Right lobe of liver (tissue), 6 donors: ENCODE data around the gene CHRNG. TPM values are rescaled to one million over a fixed set of nuclear protein-coding genes. Genes with fewer than 3 reads are reported as not detected.

Source experiments
- ATAC-seq, 4 donors: fragments of 200-7000 bp; cut with Tn5 transposase; one replicate each; pipeline ENCODE4 v1.9.1; 2020; ENCODE audit warnings: mild to moderate bottlenecking in 4 of 4, moderate library complexity in 4 of 4
- DNase-seq, 3 donors: peaks; one replicate each; pipeline ENCODE4 v3.0.0-alpha.2; 2020
- H3K27ac ChIP-seq, 3 donors: fragments of 200-600 bp; one replicate each; pipeline ENCODE4 v1.8.0; 2022
- H3K27me3 ChIP-seq, 2 donors: fragments of 200-600 bp; one replicate each; pipeline ENCODE4 v1.8.0; 2022
- H3K36me3 ChIP-seq, 4 donors: fragments of 200-600 bp; sonication (generic) in 1 of 4; one replicate each; pipeline versions ENCODE4 v1.5.1 to v1.8.0; 2017 to 2022; ENCODE audit warnings: control low read depth in 1 of 4
- H3K4me1 ChIP-seq, 4 donors: fragments of 200-600 bp; sonication (generic) in 1 of 4; one replicate each; pipeline versions ENCODE4 v1.5.1 to v1.8.0; 2017 to 2022; ENCODE audit warnings: control low read depth in 1 of 4
- H3K4me3 ChIP-seq, 3 donors: fragments of 200-600 bp; one replicate each; pipeline ENCODE4 v1.8.0; 2022
- H3K9me3 ChIP-seq, 4 donors: fragments of 200-600 bp; sonication (generic) in 1 of 4; one replicate each; pipeline versions ENCODE4 v1.5.1 to v1.8.0; 2017 to 2022; ENCODE audit warnings: control low read depth in 1 of 4
- POLR2A ChIP-seq: fragments of 450-650 bp; IDR thresholded peaks from one replicate; pipeline ENCODE4 v1.6.1; 2017; ENCODE audit warnings: antibody characterized with exemption, mild to moderate bottlenecking
- WGBS: methylation state at CpG from one replicate; pipeline ENCODE4 v1.1.6; 2018; ENCODE audit warnings: low coverage, low lambda C conversion rate; ENCODE audit not compliant: insufficient coverage; ENCODE audit errors: missing lambda C conversion rate; 5-methylcytosine and 5-hydroxymethylcytosine counted together
- intact Hi-C, 2 donors: fragments of 100-400 bp; cut with DNase I; formaldehyde crosslinking; loops; one replicate each; pipeline versions ENCODE4 v1.11.2 to v1.14.1; 2022
- total RNA-seq, 6 experiments: library from RNA; depleted of rRNA in 2 of 6; stranded (reverse); fragments of >200 nt in 2 of 6; fragmentation: NEBNext Ultra II Directional in 3 of 6; extraction: Animal tissue kit (Norgen Biotek cat#: 25700) in 3 of 6; gene quantifications; one replicate each; pipeline versions ENCODE4 v1.1.0 to v1.2.4, GENCODE V29; 2016 to 2023
- TF ChIP-seq, protein P1 (sequence below), 4 donors: fragments of 200-600 bp in 3 of 4; fragments of 450-650 bp in 1 of 4; IDR thresholded peaks; one replicate each; pipeline versions ENCODE4 v1.5.1 to v1.8.0; 2016 to 2022; ENCODE audit warnings: antibody characterized with exemption in 4 of 4, mild to moderate bottlenecking in 2 of 4
- donor health status: DM: no; HTN: yes; CAD: no.
- donor health status: DM: no; HTN: no; CAD: no.
- donor health status: DM: no; HTN: no; CAD: no.
- donor health status: DM: no; HTN: yes; CAD: no.
- donor health status: DM: no; HTN: yes; CAD: no.

The CHRNG gene
- total RNA-seq, 6 experiments from 2014 or later, result not detected

DNA sequence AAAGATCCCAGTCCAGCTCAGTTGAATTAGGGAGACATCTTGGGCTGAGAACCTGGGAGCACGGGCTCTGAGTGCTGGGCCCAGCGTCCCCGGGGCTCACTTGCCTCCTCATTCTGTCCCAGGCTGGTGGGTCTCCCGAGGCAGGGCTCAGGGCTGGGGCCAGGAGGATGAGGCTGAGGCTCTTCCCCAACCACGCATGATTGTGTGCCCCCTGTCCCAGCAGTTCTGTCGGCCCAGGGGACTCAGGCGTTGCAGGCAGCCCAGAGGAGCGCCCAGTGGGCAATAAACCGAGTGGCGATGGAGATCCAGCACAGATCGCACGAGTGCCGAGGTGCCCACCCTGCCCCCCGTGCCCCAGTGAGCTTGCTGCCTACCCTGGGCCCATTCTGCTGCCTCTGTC, 18.4 kb upstream of the CHRNG start:
- no peak overlapping the region for H3K4me3 ChIP-seq
- intact Hi-C loops, result loop anchor here in 1 of 2 donors (10.0 kb wide), 2 partner anchors 86 to 616 kb away; no protein-coding TSS in a partner anchor
- no peaks in the 10 kb centered on the region for H3K9me3 ChIP-seq
- WGBS, result 33% methylated on average over 1 of the region's 14 CpGs
- H3K4me1 ChIP-seq, result peaks cover 0 to 20% (median 0%) of the 10 kb centered on the region in 4 donors
- no peaks in the 10 kb centered on the region for H3K36me3 ChIP-seq
- H3K27me3 ChIP-seq, result peaks cover 14 to 27% of the 10 kb centered on the region in 2 donors
- ATAC-seq (no peak), DNase-seq (no peak)
- H3K27ac ChIP-seq, result no peak overlapping the region
- TF ChIP-seq POLR2A, result no peak
- TF ChIP-seq, protein P1, sequence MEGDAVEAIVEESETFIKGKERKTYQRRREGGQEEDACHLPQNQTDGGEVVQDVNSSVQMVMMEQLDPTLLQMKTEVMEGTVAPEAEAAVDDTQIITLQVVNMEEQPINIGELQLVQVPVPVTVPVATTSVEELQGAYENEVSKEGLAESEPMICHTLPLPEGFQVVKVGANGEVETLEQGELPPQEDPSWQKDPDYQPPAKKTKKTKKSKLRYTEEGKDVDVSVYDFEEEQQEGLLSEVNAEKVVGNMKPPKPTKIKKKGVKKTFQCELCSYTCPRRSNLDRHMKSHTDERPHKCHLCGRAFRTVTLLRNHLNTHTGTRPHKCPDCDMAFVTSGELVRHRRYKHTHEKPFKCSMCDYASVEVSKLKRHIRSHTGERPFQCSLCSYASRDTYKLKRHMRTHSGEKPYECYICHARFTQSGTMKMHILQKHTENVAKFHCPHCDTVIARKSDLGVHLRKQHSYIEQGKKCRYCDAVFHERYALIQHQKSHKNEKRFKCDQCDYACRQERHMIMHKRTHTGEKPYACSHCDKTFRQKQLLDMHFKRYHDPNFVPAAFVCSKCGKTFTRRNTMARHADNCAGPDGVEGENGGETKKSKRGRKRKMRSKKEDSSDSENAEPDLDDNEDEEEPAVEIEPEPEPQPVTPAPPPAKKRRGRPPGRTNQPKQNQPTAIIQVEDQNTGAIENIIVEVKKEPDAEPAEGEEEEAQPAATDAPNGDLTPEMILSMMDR (IDR thresholded peaks at IDR 0.05), result no peak

DNA sequence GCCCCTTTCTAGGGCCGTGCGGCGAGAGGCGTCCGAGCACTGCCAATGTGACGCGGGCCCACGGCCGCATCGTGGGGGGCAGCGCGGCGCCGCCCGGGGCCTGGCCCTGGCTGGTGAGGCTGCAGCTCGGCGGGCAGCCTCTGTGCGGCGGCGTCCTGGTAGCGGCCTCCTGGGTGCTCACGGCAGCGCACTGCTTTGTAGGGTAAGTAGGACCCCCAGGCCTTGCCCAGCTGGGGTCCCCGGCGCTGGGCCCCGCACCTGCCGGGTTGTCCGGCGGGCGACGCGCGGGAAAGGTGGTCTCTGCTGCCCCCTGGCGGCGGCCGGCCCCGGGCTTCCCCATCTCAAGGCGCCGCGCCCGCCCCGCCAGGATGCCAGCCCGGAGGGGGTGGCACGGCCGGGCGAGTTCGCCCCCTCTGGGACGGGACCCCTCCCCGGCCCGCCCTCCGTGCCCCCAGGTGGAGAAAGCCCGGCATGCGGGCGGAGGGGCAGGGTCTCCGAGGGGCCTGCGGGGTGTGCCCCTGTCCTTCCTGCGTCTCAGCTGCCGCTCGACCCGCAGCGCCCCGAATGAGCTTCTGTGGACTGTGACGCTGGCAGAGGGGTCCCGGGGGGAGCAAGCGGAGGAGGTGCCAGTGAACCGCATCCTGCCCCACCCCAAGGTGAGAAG, 17.4 kb upstream of the CHRNG start:
- DNase-seq (peak in 2 of 3 donors; percentile 62 to 63), ATAC-seq (peak; percentile 61 to 88 (median 74))
- Histone ChIP-seq H3K27me3 (peaks cover 14 to 27% of the 10 kb centered on the region in 2 donors), H3K27ac (no peak overlapping the region), H3K9me3 (no peaks in the 10 kb centered on the region), H3K36me3 (no peaks in the 10 kb centered on the region), H3K4me1 (peaks cover 0 to 20% (median 0%) of the 10 kb centered on the region in 4 donors), H3K4me3 (peak overlapping the region in 1 of 3 donors; percentile 19)
- TF ChIP-seq, protein P1 (IDR thresholded peaks at IDR 0.05), result peak; percentile 86 to 94 (median 90)
- no peak for TF ChIP-seq POLR2A
- intact Hi-C loops, result loop anchor here in 1 of 2 donors (10.0 kb wide), 2 partner anchors 87 to 617 kb away; no protein-coding TSS in a partner anchor
- WGBS, result 7% methylated on average over 3 of the region's 66 CpGs

DNA sequence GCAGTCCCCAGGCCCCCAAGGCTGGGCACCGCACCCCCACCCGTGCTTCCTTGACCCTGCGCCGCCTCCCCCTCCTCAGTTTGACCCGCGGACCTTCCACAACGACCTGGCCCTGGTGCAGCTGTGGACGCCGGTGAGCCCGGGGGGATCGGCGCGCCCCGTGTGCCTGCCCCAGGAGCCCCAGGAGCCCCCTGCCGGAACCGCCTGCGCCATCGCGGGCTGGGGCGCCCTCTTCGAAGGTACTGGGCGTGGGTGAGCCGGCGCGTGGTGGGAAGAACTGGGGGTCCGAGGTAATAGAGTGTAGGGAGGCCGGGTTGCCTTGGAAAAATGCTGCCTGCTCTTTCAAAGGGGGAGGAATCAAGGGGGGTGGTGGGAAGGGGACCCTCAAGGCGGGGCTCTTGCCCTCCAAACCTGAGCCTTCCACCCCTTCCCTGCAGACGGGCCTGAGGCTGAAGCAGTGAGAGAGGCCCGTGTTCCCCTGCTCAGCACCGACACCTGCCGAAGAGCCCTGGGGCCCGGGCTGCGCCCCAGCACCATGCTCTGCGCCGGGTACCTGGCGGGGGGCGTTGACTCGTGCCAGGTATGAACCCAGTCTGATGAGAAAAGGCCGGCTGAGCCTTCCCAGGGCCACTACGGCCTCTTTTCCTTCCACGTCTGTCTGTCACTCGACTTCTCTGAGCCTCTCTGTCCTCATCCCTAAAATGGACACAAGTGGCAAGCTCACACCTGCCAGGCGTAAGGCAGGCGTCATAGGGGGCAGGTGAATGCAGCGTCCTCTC, 16.7 kb upstream of the CHRNG start:
- H3K36me3 ChIP-seq, result no peaks in the 10 kb centered on the region
- 5% methylated on average over 8 of the region's 46 CpGs for WGBS
- no peak overlapping the region for H3K27ac ChIP-seq
- H3K9me3 ChIP-seq, result no peaks in the 10 kb centered on the region
- H3K4me1 ChIP-seq, result peaks cover 0 to 20% (median 0%) of the 10 kb centered on the region in 4 donors
- DNase-seq (no peak), ATAC-seq (no peak)
- TF ChIP-seq, protein P1 (IDR thresholded peaks at IDR 0.05), result no peak
- no peak for TF ChIP-seq POLR2A
- intact Hi-C loops, result loop anchor here in 1 of 2 donors (10.0 kb wide), 2 partner anchors 88 to 618 kb away; no protein-coding TSS in a partner anchor
- peaks cover 14 to 27% of the 10 kb centered on the region in 2 donors for H3K27me3 ChIP-seq
- H3K4me3 ChIP-seq, result no peak overlapping the region

GRCh38 chr2:232523402-232523681, 16.1 kb upstream of the CHRNG start:
- WGBS, result 0% methylated on average over 4 of the region's 16 CpGs
- no peaks in the 10 kb centered on the region for H3K36me3 ChIP-seq
- peaks cover 14 to 27% of the 10 kb centered on the region in 2 donors for H3K27me3 ChIP-seq
- peaks cover 0 to 20% (median 0%) of the 10 kb centered on the region in 4 donors for H3K4me1 ChIP-seq
- intact Hi-C loops, result loop anchor here in 1 of 2 donors (10.0 kb wide), 2 partner anchors 89 to 619 kb away; no protein-coding TSS in a partner anchor
- no peak for TF ChIP-seq POLR2A
- TF ChIP-seq, protein P1 (IDR thresholded peaks at IDR 0.05), result no peak
- H3K4me3 ChIP-seq, result no peak overlapping the region
- H3K27ac ChIP-seq, result no peak overlapping the region
- ATAC-seq, result no peak
- DNase-seq, result no peak
- no peaks in the 10 kb centered on the region for H3K9me3 ChIP-seq
